SH-SY5Y (cell line): Measurements from ENCODE around the gene ELMOD1.

Experiments
- GATA2 ChIP-seq: IDR thresholded peaks from 2 replicates; pipeline ENCODE4 v1.6.1; 2011; ENCODE audit warnings: mild to moderate bottlenecking, low read depth, low read length
- GATA3 ChIP-seq: IDR thresholded peaks from 2 replicates; pipeline ENCODE4 v1.6.1; 2011; ENCODE audit warnings: low read depth, mild to moderate bottlenecking, low read length, moderate library complexity

ELMOD1 gene

DNA sequence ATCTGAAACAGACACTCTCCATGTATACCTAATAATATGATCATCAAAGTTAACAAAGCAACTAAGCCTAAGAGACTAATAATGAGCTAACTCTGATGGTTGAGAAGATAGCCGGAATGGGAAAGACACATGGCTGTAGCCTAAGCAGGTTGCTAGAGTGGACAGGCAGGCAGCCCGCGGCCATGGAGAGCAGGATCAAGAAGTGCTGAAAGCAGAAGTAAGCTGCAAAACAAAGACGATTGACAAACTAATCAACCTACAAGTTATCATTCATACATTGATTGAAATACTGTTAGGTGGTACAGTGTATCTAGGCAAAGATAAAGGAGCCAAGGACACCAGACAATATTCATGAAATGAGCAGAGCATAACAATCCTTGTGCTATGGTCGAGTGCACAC is 91.6 kb downstream of the ELMOD1 start:
- no peak for TF ChIP-seq GATA2
- no peak for TF ChIP-seq GATA3

DNA sequence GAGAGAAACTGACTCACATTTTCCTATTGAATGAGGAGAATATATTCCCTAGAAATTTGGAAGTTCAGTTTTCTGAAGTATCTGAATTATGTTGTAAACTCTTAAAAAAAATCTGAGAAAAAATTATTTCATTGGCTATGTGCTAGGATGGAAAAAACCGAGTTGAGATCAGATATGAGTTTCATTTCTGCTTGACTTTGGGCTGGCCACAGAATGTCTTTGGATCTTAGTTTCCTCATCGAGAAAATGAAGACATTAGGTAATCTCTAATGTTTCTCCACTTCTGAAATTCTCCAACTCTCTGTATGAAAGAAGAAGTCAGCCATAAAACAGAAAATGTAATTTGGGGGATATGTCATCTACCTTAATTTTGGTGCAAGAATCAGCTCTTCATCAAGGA is 92.1 kb downstream of the ELMOD1 start:
- TF ChIP-seq GATA3 (no peak), GATA2 (no peak)

DNA sequence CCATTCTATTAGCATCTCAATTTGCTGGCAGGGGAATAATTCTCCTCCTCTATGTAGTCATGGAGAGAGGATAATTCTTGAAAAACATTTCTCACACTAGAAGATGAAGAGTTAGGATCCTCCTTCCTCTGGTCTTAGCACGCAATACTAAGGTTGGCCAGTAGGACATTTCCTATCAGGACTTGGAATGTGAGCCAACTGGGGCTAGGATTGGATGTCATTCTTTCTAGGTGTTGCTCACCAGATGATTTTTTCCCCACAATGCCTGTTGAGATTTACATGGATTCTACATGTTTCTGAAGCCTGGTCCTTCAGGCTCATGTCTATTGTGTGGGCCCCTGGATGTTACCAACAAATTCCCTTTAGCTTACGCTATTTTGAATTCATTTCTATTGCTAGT is 92.9 kb downstream of the ELMOD1 start:
- no peak for TF ChIP-seq GATA3

DNA sequence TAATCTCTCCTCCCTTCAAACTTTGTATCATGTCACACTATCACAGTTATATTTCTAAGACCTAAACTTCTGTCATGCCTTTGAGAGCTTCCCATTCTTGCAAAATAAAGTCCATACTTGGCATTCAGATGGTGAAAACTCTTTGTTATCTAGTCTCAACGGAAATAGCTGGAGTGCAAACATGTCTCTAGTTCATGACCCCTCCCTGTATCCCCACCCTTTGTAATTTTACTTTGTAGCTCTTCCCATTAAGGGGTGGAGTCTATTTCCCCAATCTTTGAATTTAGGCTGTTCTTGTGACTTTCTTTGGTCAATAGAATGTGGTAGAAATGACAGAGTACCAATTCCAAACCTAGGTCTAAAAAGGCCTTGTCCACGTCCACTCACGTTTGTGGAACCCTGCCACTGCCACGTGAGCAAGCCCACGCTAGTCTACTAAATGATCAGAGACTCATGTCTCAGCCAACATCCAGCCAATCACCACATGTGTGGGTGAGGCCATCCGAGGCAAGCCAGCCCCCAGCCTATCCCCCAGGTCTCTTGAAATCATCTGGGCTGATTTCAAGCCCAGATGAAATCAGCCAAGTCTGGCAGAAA is 97.5 kb downstream of the ELMOD1 start:
- TF ChIP-seq GATA2: no peak
- TF ChIP-seq GATA3: no peak

DNA sequence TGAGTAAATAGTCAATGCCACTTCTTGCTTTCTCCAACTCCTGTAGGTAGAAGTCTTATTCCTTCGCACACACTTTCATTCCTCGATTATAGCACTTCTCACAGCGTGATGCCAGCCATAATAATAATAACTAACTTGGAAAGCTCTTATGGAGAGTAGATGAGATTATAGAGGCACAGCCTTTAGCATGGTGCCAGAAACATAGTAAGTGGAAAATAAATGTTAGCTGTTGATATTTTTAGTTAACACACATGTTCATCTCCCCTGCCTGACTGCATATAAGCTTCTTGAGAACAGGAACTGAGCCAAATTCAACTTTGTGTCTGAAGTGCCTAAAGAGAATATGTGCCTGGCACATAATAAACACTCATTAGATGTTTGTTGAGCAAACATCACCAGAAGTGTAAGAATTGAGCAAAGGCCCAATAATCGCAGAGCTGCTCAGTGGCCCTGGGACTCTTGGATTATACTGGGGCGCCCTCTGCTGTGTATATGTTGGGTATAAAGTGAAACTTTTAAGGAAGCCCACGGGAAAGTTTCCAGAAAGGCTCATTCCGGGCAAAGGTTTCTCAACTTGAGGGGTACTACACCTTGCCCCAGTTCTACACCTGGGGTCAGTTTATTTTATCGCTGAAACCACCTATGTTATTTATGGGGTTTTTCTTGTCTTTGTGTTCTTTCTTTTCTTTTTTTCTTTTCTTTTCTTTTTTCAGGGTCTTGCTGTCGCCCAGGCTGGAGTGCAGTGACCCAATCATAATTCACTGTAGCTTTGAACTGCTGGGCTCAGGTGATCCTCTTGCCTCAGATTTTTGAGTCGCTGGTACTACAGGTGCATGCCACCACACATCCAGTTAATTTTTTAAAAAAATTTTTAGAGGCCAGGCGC is 98.6 kb downstream of the ELMOD1 start:
- TF ChIP-seq GATA3 (no peak), GATA2 (no peak)

DNA sequence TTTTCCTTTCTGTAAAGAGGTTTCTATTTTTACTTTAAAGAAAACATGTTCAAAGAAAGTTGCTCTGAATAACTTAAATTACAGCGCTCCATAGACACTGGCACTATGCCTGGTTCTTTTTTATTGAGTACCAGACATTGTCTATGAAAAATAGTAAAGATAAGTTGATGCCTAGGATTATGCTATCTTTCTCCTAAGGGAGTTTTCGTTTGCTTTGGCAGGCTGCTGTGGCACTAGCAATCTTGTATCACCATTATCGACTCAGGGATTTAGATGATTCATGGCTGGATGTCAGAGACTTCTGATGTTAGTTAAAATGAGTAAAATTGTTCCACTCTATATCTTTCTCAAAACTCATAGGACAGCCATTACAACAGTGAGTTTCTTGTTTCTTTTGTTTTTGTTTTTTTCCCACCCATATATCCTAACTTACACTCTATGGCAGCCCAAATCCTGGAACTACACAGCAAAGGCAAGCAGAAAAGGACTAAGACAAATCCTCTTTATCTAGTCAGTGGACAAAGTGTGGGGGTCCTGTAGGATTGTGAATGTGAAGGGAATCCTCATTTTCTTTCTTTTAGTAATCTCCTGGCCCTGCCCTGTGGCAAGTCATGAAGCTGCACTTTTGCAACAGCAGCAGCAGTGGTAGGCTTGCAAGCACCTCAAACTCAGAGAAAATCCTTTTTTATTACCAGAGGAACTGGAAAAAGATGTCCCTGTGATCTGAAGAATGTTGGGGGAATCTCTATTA is 100.2 kb downstream of the ELMOD1 start:
- TF ChIP-seq GATA2 (no peak), GATA3 (no peak)

DNA sequence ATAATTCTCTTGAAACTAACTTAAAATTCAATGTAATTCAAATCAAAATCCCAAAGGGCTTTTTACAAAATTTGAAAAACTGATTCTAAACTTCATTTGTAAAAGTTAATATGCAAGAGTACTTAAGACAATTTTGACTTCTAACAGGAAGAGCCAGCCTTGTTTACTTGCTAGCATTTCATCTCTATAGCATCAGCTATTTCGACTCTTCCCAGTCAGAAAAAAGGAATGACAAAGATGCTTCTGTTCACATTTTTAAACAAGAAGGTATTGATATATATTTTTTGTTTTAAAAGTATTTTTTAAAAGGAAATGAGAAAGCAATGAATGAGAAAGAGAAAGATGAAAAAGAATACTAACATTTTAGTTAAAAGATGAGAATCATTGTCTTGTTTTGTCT is 104.5 kb downstream of the ELMOD1 start:
- TF ChIP-seq GATA3: no peak
- TF ChIP-seq GATA2: no peak

DNA sequence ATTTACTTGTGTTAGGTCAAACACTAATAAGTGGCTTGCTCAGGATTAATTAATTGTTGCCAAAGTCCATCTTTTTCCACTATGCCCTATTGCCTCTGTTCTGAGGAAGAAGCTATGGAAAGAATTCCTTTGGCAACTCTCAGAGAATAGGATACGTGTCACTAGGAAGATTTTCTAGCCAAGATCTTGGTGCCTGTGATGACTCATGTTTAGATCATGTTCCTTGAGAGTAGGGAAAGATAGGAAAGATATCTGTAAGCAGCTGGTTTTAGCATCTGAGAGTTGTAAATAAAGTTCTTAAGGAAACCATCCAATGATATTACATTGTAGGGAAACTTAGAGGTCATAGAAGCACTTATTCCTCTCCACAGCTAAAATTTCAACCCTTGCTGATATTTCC is 105.2 kb downstream of the ELMOD1 start:
- TF ChIP-seq GATA2 (no peak), GATA3 (no peak)

DNA sequence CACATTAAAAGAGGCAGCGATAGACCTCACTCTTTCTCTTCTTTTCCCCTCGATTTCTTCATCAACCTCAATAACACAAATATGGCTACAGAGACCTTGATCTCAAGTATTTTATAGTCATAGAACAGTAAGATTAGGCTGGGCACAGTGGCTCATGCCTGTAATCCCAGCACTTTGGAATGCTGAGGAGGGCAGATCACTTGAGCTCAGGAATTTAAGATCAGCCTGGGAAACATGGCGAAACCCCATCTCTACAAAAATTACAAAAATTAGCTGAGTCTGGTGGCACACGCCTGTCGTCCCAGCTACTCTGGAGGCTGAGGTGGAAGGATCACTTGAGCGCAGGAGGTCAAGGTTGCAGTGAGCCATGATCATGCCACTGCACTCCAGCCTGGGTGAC is 106.3 kb downstream of the ELMOD1 start:
- TF ChIP-seq GATA2: no peak
- no peak for TF ChIP-seq GATA3

DNA sequence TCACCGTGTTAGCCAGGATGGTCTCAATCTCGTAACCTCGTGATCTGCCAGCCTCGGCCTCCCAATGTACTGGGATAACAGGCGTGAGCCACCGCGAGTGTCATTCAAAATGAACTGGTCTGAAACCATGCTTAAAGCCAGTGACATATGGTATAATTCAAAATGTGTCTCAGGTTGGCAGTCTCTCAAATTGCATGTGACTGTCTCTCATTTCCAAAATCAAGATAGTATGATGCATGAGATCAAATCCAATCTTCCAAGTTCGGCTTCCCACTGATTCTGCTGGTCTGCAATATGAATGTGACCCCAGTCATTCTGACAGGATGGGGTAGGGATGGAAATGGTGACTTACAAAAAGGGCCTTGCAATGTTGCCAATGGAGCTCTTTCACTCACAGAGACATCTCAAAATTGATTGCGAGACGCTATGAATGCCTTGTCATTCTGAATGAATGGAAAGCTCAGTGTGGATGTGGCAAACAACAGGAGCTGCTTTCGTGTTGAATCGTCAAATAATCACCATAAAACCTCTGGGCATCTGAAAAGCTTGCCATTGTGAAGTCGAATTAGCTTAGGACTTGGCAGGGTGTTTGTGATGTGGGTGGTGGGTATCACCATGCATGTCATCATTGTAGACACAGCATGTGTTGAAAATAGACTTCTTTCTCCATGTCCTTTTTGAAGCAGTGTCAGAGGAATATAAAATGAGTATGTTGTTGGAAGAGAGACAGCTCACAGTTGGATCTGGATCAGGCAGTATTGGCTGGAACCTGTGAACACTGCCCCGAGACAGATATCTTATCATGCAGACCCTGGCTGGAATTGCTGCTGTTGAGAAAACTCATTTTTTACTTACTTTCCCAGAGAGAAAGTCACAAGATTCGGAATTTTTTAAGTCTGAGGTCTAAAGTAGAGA is 108.7 kb downstream of the ELMOD1 start:
- no peak for TF ChIP-seq GATA3
- no peak for TF ChIP-seq GATA2

DNA sequence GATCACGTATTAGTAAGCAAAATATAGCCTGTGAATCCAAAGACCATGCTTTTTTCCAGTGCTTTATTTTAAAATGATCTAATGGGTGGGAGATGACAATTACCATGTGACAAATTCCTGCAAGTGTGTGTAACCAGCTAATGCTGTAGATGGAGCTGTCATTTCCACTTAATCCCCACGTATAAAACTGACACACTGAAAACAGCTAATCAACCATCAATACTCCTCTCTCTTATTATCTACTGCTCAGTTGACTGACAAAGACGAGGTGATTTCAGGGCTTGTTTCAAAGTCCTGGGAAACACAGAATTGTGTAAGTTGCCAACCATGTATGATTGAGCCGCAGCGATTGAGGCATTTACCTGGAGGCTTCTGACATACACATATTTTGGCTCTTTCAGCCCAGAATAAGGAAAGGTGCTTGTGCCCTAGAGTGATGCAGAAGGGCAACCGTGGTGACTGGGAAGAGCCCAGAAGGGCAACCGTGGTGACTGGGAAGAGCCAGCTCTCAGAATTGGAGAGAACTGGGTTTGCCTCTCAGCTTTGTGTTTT is 111.2 kb downstream of the ELMOD1 start:
- TF ChIP-seq GATA2: no peak
- no peak for TF ChIP-seq GATA3

DNA sequence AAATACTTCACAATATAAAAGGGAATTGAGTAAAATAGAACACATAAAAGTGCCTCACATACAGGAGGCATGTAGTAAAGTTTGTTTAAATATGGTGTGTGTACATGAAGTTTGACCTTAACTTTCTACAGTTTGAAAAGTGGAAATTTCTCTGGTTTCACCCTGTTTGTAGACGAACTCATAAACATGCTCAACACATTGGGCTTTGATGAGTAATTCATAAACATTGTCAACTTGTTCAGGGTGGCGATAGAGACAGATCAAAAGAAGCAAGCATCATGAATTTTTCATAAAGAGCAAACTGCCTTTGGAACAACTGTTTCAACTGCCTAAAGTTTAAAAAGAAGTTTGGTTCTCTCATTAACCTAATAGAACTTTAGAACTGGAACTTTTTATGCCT is 111.8 kb downstream of the ELMOD1 start:
- TF ChIP-seq GATA3 (no peak), GATA2 (no peak)

DNA sequence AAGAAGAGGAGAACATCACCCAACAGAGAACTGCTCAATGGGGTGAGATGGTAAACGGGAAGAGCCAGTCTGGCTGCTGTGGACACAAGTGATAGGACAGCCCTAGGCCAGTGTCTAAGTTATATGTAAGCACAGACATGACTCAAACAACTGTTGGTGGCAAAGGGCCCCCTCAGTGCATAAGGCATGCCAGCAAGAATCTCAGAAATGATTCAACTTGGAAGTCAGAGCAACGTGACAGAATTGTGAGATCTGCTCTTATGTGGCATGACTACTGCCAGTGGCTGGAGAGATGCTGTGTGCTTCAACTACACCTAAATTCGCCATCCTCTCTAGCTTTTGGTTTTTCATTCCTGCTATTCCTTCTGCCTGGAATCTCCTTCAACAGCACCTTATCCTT is 113.5 kb downstream of the ELMOD1 start:
- TF ChIP-seq GATA3 (no peak), GATA2 (no peak)
